GM23338 (cell line): Measurements from ENCODE around the gene ARHGEF39. TPM values are rescaled to one million over a fixed set of nuclear protein-coding genes. Genes with fewer than 3 reads are reported as not detected.

ENCODE experiments used
- ATAC-seq: fragments of 200-7000 bp; cut with Tn5 transposase; 3 replicates; pipeline ENCODE4 v1.9.1; 2020
- DNase-seq: peaks from one replicate; pipeline ENCODE4 v3.0.0-alpha.2; 2015; ENCODE audit warnings: low spot score
- H2AFZ ChIP-seq: fragments of 200-600 bp; sonication (generic); 2 replicates; pipeline ENCODE4 v1.8.0; 2016; ENCODE audit warnings: antibody characterized with exemption, mild to moderate bottlenecking, moderate library complexity
- H3F3A ChIP-seq: fragments of 200-600 bp; sonication (generic); replicated peaks from 2 replicates; pipeline ENCODE4 v1.8.0; 2017; ENCODE audit warnings: antibody characterized with exemption, mixed run types, low read depth
- H3K27ac ChIP-seq: fragments of 200-600 bp; sonication (generic); 2 replicates; pipeline ENCODE4 v1.6.1; 2016; ENCODE audit warnings: low read depth
- H3K27me3 ChIP-seq: fragments of 200-600 bp; sonication (generic); 2 replicates; pipeline ENCODE4 v1.8.0; 2016; ENCODE audit warnings: mild to moderate bottlenecking, mixed run types, moderate library complexity; ENCODE audit not compliant: insufficient read depth
- H3K36me3 ChIP-seq: fragments of 200-600 bp; sonication (generic); 2 replicates; pipeline ENCODE4 v1.8.0; 2016; ENCODE audit warnings: mild to moderate bottlenecking; ENCODE audit not compliant: insufficient read depth
- H3K4me1 ChIP-seq: fragments of 200-600 bp; sonication (generic); 2 replicates; pipeline ENCODE4 v1.8.0; 2016; ENCODE audit warnings: mild to moderate bottlenecking, moderate library complexity; ENCODE audit not compliant: insufficient read depth
- H3K4me2 ChIP-seq: fragments of 200-600 bp; sonication (generic); 2 replicates; pipeline ENCODE4 v1.7.1; 2017; ENCODE audit warnings: mixed run types
- H3K4me3 ChIP-seq: fragments of 200-600 bp; sonication (generic); 2 replicates; pipeline ENCODE4 v1.6.1; 2016; ENCODE audit warnings: mixed run types
- H3K79me2 ChIP-seq: fragments of 200-600 bp; sonication (generic); replicated peaks from 2 replicates; pipeline ENCODE4 v1.8.0; 2017; ENCODE audit warnings: mild to moderate bottlenecking; ENCODE audit not compliant: insufficient read depth
- H3K9me2 ChIP-seq: fragments of 200-600 bp; sonication (generic); 2 replicates; pipeline ENCODE4 v1.8.0; 2017; ENCODE audit not compliant: insufficient read depth
- H4K20me1 ChIP-seq: fragments of 200-600 bp; sonication (generic); replicated peaks from 2 replicates; pipeline ENCODE4 v1.8.0; 2017; ENCODE audit warnings: mild to moderate bottlenecking; ENCODE audit not compliant: insufficient read depth
- H3K27ac Mint-ChIP-seq: 2 replicates; pipeline ENCODE4 v1.8.0; 2020; ENCODE audit warnings: inconsistent platforms, mild to moderate bottlenecking, moderate library complexity, mixed read lengths
- H3K27me3 Mint-ChIP-seq: 3 replicates; pipeline ENCODE4 v1.8.0; 2022; ENCODE audit warnings: low read depth, mild to moderate bottlenecking, moderate library complexity, mixed read lengths, inconsistent platforms; ENCODE audit not compliant: insufficient read depth, poor library complexity
- H3K36me3 Mint-ChIP-seq: 3 replicates; pipeline ENCODE4 v1.8.0; 2021; ENCODE audit warnings: low read depth, mild to moderate bottlenecking, inconsistent platforms, moderate library complexity, mixed read lengths
- H3K4me1 Mint-ChIP-seq: 3 replicates; pipeline ENCODE4 v1.8.0; 2020; ENCODE audit warnings: mild to moderate bottlenecking, inconsistent platforms, mixed read lengths
- H3K4me3 Mint-ChIP-seq: 3 replicates; pipeline ENCODE4 v1.8.0; 2021; ENCODE audit warnings: moderate library complexity, mild to moderate bottlenecking, inconsistent platforms, mixed read lengths
- H3K9me3 Mint-ChIP-seq: 3 replicates; pipeline ENCODE4 v1.8.0; 2020; ENCODE audit warnings: moderate library complexity, mild to moderate bottlenecking, inconsistent platforms, mixed read lengths
- CREB1 ChIP-seq: fragments of 250-450 bp; sonication (Bioruptor Pico); IDR thresholded peaks from 2 replicates; pipeline ENCODE4 v1.5.0; 2020; ENCODE audit warnings: low read depth, mild to moderate bottlenecking, moderate library complexity
- EZH2 ChIP-seq: fragments of 200-600 bp; sonication (generic); IDR thresholded peaks from one replicate; pipeline ENCODE4 v1.8.0; 2017; ENCODE audit warnings: antibody characterized with exemption, mild to moderate bottlenecking, low read depth; ENCODE audit not compliant: unreplicated experiment
- JUNB ChIP-seq: IDR thresholded peaks from one replicate; pipeline ENCODE4 v1.6.1; 2016; ENCODE audit warnings: antibody characterized with exemption; ENCODE audit not compliant: unreplicated experiment
- NANOG ChIP-seq: IDR thresholded peaks from 2 replicates; pipeline ENCODE4 v1.6.1; 2016; ENCODE audit warnings: antibody characterized with exemption, borderline replicate concordance
- POLR2AphosphoS5 ChIP-seq: IDR thresholded peaks from 2 replicates; pipeline ENCODE4 v1.6.1; 2016; ENCODE audit warnings: antibody characterized with exemption, low read depth
- ZNF114 ChIP-seq: fragments of 250-450 bp; sonication (Bioruptor Pico); IDR thresholded peaks from 2 replicates; pipeline ENCODE4 v1.5.0; 2020; ENCODE audit warnings: mild to moderate bottlenecking, moderate library complexity
- ZNF331 ChIP-seq: fragments of 250-450 bp; sonication (Bioruptor Pico); IDR thresholded peaks from 2 replicates; pipeline ENCODE4 v1.5.0; 2020; ENCODE audit warnings: low read depth, mild to moderate bottlenecking, moderate library complexity
- polyA plus RNA-seq: library from polyadenylated mRNA; unstranded; fragments of >200 nt; fragmentation: Nextera tagmentation; extraction: Ambion mirVana; gene quantifications from 2 replicates; pipeline ENCODE4 v1.2.1, GENCODE V29; 2016
- total RNA-seq: library from RNA; depleted of rRNA; stranded (reverse); fragments of >200 nt; shearing (Covaris generic); gene quantifications from 2 replicates; pipeline ENCODE4 v1.2.3, GENCODE V29; 2014
- TF ChIP-seq, protein P1 (sequence below): IDR thresholded peaks from 2 replicates; pipeline ENCODE4 v1.6.1; 2016; ENCODE audit warnings: antibody characterized with exemption
- TF ChIP-seq, protein P2 (sequence below): fragments of 250-450 bp; sonication (Bioruptor Pico); IDR thresholded peaks from 2 replicates; pipeline ENCODE4 v1.5.0; 2020; ENCODE audit warnings: mild to moderate bottlenecking, moderate library complexity
- TF ChIP-seq, protein P3 (sequence below), 2 experiments: fragments of 200-600 bp in 1 of 2; sonication (generic) in 1 of 2; conservative IDR thresholded peaks; 2 replicates each; pipeline versions ENCODE4 v1.5.1 to v1.6.1; 2016 to 2017; ENCODE audit warnings: antibody characterized with exemption in 2 of 2, low read depth in 2 of 2, mild to moderate bottlenecking in 2 of 2, moderate library complexity in 1 of 2

ARHGEF39 gene
- total and polyA plus RNA-seq, 2 experiments from 2014 or later, result 16.8 to 31.0 TPM

DNA sequence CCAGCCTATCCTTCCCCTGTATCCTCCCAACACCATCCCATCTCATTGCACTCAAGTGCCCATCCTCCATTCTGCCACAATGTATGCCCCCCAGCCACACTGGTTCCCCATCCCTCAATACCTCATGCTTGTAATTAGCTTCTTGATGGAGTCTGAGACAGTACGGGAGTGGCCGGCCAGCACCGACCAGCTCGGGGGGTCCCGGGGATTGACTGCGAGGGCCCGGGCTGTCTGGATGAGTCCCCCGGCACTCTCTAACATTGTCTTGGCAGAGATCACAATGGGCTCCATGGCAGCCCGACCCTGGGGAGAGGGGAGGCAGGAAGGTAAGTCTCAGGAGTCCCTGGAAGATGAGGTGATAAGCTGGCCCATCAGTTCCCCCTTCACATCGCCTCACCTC, 42.0 kb upstream of the ARHGEF39 start (continued):
- TF ChIP-seq, protein P1, sequence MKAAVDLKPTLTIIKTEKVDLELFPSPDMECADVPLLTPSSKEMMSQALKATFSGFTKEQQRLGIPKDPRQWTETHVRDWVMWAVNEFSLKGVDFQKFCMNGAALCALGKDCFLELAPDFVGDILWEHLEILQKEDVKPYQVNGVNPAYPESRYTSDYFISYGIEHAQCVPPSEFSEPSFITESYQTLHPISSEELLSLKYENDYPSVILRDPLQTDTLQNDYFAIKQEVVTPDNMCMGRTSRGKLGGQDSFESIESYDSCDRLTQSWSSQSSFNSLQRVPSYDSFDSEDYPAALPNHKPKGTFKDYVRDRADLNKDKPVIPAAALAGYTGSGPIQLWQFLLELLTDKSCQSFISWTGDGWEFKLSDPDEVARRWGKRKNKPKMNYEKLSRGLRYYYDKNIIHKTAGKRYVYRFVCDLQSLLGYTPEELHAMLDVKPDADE, result no peak
- TF ChIP-seq CREB1 (CRISPR knock-in tag) (no peak), ZNF331 (CRISPR knock-in tag) (no peak), ZNF114 (no peak), NANOG (no peak)
- TF ChIP-seq, protein P2, sequence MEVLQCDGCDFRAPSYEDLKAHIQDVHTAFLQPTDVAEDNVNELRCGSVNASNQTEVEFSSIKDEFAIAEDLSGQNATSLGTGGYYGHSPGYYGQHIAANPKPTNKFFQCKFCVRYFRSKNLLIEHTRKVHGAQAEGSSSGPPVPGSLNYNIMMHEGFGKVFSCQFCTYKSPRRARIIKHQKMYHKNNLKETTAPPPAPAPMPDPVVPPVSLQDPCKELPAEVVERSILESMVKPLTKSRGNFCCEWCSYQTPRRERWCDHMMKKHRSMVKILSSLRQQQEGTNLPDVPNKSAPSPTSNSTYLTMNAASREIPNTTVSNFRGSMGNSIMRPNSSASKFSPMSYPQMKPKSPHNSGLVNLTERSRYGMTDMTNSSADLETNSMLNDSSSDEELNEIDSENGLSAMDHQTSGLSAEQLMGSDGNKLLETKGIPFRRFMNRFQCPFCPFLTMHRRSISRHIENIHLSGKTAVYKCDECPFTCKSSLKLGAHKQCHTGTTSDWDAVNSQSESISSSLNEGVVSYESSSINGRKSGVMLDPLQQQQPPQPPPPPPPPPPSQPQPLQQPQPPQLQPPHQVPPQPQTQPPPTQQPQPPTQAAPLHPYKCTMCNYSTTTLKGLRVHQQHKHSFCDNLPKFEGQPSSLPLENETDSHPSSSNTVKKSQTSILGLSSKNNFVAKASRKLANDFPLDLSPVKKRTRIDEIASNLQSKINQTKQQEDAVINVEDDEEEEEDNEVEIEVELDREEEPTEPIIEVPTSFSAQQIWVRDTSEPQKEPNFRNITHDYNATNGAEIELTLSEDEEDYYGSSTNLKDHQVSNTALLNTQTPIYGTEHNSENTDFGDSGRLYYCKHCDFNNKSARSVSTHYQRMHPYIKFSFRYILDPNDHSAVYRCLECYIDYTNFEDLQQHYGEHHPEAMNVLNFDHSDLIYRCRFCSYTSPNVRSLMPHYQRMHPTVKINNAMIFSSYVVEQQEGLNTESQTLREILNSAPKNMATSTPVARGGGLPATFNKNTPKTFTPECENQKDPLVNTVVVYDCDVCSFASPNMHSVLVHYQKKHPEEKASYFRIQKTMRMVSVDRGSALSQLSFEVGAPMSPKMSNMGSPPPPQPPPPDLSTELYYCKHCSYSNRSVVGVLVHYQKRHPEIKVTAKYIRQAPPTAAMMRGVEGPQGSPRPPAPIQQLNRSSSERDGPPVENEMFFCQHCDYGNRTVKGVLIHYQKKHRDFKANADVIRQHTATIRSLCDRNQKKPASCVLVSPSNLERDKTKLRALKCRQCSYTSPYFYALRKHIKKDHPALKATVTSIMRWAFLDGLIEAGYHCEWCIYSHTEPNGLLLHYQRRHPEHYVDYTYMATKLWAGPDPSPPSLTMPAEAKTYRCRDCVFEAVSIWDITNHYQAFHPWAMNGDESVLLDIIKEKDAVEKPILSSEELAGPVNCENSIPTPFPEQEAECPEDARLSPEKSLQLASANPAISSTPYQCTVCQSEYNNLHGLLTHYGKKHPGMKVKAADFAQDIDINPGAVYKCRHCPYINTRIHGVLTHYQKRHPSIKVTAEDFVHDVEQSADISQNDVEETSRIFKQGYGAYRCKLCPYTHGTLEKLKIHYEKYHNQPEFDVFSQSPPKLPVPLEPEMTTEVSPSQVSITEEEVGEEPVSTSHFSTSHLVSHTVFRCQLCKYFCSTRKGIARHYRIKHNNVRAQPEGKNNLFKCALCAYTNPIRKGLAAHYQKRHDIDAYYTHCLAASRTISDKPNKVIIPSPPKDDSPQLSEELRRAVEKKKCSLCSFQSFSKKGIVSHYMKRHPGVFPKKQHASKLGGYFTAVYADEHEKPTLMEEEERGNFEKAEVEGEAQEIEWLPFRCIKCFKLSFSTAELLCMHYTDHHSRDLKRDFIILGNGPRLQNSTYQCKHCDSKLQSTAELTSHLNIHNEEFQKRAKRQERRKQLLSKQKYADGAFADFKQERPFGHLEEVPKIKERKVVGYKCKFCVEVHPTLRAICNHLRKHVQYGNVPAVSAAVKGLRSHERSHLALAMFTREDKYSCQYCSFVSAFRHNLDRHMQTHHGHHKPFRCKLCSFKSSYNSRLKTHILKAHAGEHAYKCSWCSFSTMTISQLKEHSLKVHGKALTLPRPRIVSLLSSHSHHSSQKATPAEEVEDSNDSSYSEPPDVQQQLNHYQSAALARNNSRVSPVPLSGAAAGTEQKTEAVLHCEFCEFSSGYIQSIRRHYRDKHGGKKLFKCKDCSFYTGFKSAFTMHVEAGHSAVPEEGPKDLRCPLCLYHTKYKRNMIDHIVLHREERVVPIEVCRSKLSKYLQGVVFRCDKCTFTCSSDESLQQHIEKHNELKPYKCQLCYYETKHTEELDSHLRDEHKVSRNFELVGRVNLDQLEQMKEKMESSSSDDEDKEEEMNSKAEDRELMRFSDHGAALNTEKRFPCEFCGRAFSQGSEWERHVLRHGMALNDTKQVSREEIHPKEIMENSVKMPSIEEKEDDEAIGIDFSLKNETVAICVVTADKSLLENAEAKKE (CRISPR knock-in tag), result no peak

DNA sequence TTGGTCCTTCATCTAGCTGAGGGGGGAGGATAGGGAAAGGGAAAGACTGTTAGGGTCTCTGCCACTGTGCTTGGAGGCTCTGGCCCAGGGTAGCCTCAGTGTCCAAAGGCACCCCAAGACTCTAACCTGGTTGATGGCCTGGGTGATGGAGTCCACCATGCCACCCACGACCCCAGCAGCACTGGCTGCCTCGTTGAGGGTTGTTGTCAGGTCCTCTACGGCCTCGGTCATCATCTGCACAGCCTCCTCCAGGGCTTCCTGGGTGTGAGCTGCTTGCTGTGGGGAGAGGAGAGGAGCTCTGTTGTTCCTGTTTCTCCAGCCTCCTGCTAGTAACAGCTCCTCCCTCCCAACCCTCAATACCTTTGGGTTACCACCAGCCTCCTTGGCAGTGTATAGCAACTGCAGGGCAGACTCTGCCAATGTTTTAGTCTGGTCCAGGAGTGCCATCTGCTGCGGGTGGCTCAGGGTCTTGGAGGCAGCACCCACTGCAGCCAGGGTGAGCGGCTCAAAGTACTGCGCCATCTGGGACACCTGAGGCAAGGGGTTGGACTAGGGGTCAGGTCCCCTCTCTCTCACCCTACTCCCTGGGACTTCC, 40.9 kb upstream of the ARHGEF39 start:
- Histone ChIP-seq H3K4me1 (no peaks in the 10 kb centered on the region), H3K9me2 (no peaks in the 10 kb centered on the region), H3K27ac (no peak overlapping the region), H3K4me2 (no peak overlapping the region), H4K20me1 (no peaks in the 10 kb centered on the region), H3K4me3 (no peak overlapping the region), H3F3A (no peaks in the 10 kb centered on the region), H2AFZ (no peak overlapping the region), H3K27me3 (no peaks in the 10 kb centered on the region), H3K79me2 (no peaks in the 10 kb centered on the region), H3K36me3 (peaks cover 30% of the 10 kb centered on the region)
- Mint-ChIP-seq H3K27me3 (peaks cover 6% of the 10 kb centered on the region), H3K36me3 (peaks cover 50% of the 10 kb centered on the region), H3K4me1 (no peaks in the 10 kb centered on the region), H3K9me3 (no peaks in the 10 kb centered on the region), H3K27ac (no peak overlapping the region), H3K4me3 (no peak overlapping the region)
- DNase-seq, result no peak
- no peak for ATAC-seq
- TF ChIP-seq, protein P1, result no peak
- TF ChIP-seq POLR2AphosphoS5 (no peak), EZH2 (no peak), JUNB (no peak)
- TF ChIP-seq, protein P3, sequence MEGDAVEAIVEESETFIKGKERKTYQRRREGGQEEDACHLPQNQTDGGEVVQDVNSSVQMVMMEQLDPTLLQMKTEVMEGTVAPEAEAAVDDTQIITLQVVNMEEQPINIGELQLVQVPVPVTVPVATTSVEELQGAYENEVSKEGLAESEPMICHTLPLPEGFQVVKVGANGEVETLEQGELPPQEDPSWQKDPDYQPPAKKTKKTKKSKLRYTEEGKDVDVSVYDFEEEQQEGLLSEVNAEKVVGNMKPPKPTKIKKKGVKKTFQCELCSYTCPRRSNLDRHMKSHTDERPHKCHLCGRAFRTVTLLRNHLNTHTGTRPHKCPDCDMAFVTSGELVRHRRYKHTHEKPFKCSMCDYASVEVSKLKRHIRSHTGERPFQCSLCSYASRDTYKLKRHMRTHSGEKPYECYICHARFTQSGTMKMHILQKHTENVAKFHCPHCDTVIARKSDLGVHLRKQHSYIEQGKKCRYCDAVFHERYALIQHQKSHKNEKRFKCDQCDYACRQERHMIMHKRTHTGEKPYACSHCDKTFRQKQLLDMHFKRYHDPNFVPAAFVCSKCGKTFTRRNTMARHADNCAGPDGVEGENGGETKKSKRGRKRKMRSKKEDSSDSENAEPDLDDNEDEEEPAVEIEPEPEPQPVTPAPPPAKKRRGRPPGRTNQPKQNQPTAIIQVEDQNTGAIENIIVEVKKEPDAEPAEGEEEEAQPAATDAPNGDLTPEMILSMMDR (conservative IDR thresholded peaks at IDR 0.05; ENCODE audit: low read depth in 2 of 2), result no peak
